SJSA1 (cell line): ENCODE measurements around the gene CDKN2AIPNL. TPM values are rescaled to one million over a fixed set of nuclear protein-coding genes. Genes with fewer than 3 reads are reported as not detected.
A peak's percentile ranks its signal among the peaks of the same experiment; 100 is the strongest.

Experiments used
- DNase-seq, 2 experiments: peaks; one replicate each; pipeline ENCODE4 v3.0.0-alpha.2; 2015 to 2020; ENCODE audit warnings: low spot score in 2 of 2, low read depth in 1 of 2
- H3K27ac ChIP-seq: fragments of 250-450 bp; sonication (Bioruptor Pico); 2 replicates; pipeline ENCODE4 v1.5.1; 2020; ENCODE audit warnings: mild to moderate bottlenecking, moderate library complexity
- H3K27me3 ChIP-seq: fragments of 250-450 bp; sonication (Bioruptor Pico); replicated peaks from 2 replicates; pipeline ENCODE4 v1.5.1; 2020; ENCODE audit warnings: mild to moderate bottlenecking, moderate library complexity
- H3K36me3 ChIP-seq: fragments of 250-450 bp; sonication (Bioruptor Pico); 2 replicates; pipeline ENCODE4 v1.5.1; 2020; ENCODE audit warnings: mild to moderate bottlenecking
- H3K4me1 ChIP-seq: fragments of 250-450 bp; sonication (Bioruptor Pico); replicated peaks from 2 replicates; pipeline ENCODE4 v1.6.1; 2021; ENCODE audit warnings: mild to moderate bottlenecking
- H3K4me3 ChIP-seq: fragments of 250-450 bp; sonication (Bioruptor Pico); 2 replicates; pipeline ENCODE4 v1.5.1; 2020; ENCODE audit warnings: mild to moderate bottlenecking
- H3K9me3 ChIP-seq: fragments of 250-450 bp; sonication (Bioruptor Pico); replicated peaks from 2 replicates; pipeline ENCODE4 v1.5.1; 2020; ENCODE audit warnings: mild to moderate bottlenecking
- total RNA-seq: library from RNA; depleted of rRNA; stranded (reverse); fragments of >200 nt; shearing (Covaris generic); gene quantifications from 2 replicates; pipeline ENCODE4 v1.2.3, GENCODE V29; 2014; rRNA removed

CDKN2AIPNL gene, protein sequence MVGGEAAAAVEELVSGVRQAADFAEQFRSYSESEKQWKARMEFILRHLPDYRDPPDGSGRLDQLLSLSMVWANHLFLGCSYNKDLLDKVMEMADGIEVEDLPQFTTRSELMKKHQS
- 65.1 and 106 TPM in 2 replicates for total RNA-seq

DNA sequence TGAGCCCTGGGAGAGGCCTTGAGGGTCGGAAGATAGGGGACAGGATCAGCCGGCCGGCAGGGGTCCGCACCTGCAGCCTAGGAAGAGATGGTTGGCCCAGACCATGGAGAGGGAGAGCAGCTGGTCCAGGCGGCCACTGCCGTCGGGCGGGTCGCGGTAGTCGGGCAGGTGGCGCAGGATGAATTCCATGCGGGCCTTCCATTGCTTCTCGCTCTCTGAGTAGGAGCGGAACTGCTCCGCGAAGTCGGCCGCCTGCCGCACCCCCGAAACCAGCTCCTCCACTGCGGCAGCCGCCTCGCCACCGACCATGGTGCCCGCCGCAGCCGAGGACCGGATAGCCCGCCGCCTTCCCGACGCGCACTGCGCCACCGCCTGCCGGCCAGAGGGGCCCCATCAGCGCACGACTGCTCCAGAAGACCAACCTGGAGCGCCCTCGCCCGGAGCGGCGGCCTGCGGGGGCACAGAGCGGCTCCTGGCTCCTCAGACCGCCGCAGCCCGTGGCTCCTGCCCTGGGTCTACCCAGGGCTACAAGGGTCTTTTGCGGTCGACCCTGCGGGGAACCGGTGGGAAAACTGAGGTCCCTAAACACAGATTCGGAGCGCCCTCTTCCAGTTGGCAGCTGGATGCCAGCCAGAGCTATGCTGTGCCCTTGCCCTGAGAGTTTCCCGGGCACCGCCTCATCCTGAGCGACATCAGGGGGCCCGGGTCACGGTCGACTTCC lies at the start of gene CDKN2AIPNL:
TSS of gene CDKN2AIPNL (minus strand) at position 336 of the 721 bp plus-strand sequence. CDS start at position 309, 27 bp downstream.
- no peaks in the 10 kb centered on the region for H3K9me3 ChIP-seq
- H3K36me3 ChIP-seq = peaks cover 21% of the 10 kb centered on the region
- DNase-seq = peak; percentile 87 to 94
- H3K27me3 ChIP-seq = no peaks in the 10 kb centered on the region
- H3K4me1 ChIP-seq = peaks cover 12% of the 10 kb centered on the region
- H3K27ac ChIP-seq = no peak within 1 kb of the TSS
- H3K4me3 ChIP-seq = peak within 1 kb of the TSS; percentile 72

DNA sequence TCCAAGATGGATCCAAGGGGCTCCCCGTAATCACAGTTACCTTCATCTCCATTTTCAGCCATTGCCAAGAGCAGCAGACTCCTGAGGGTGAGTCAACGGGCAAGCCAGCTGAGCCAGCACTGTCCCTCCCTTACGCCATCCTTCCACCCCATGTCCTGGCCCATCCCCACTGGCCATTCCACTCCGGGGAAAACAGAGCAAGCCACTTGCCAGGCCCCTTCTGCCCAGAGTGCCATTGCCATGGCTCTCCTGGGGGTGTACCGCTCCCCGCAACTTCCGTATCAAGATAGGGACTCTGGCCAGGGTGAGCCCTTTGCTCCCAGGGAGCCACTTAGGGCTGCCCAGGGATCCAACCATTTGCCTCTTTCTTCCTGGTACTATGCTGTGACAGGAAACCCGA lies 48.9 kb upstream of the CDKN2AIPNL start:
- no peak for DNase-seq
- Histone ChIP-seq H3K4me3 (no peak overlapping the region), H3K27me3 (no peaks in the 10 kb centered on the region), H3K9me3 (no peaks in the 10 kb centered on the region), H3K27ac (no peak overlapping the region), H3K4me1 (peaks cover 3% of the 10 kb centered on the region), H3K36me3 (no peaks in the 10 kb centered on the region)

DNA sequence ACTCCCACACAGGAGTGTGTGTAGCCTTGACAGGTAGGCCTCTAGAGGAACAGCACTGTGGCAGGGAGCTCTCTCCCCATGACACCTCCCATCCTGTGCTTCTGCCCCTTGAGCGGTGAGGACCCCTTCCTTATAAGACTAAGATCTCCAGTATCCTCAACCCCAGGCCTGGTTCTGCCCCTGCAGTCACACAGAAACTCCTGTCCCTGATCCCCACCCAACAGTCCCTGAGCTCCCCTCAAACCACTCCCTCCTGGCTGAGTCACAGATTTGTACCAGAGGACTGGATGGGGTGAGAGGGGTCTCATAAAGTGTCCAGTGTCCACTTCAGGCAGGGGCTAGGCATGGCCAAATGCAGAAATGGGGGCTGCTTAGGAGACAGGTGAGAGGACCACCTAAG lies 47.8 kb upstream of the CDKN2AIPNL start:
- H3K9me3 ChIP-seq = no peaks in the 10 kb centered on the region
- no peak overlapping the region for H3K4me3 ChIP-seq
- DNase-seq = no peak
- no peaks in the 10 kb centered on the region for H3K36me3 ChIP-seq
- H3K4me1 ChIP-seq = no peaks in the 10 kb centered on the region
- no peak overlapping the region for H3K27ac ChIP-seq
- H3K27me3 ChIP-seq = no peaks in the 10 kb centered on the region

DNA sequence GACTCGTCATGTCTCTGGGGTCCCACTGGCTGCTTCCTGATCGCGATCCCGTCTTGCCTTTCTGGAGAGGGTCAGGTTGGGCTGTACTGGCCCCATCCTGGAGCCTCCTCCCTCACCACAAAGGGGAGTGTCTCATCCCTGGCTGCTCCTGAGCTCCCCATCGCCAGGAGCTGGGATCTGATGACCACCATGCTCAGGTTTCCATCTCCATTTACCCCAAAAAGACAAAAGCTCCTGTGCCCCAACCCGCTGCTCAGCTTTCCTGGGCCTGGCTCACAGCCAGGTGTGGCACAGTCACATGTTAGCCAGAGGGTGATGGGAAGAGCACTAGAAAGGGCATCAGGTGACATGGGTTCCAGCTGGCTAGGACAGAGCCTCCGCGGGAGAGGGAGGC lies 47.3 kb upstream of the CDKN2AIPNL start:
- no peaks in the 10 kb centered on the region for H3K27me3 ChIP-seq
- no peak for DNase-seq
- no peaks in the 10 kb centered on the region for H3K4me1 ChIP-seq
- no peaks in the 10 kb centered on the region for H3K9me3 ChIP-seq
- no peak overlapping the region for H3K4me3 ChIP-seq
- no peaks in the 10 kb centered on the region for H3K36me3 ChIP-seq
- no peak overlapping the region for H3K27ac ChIP-seq

DNA sequence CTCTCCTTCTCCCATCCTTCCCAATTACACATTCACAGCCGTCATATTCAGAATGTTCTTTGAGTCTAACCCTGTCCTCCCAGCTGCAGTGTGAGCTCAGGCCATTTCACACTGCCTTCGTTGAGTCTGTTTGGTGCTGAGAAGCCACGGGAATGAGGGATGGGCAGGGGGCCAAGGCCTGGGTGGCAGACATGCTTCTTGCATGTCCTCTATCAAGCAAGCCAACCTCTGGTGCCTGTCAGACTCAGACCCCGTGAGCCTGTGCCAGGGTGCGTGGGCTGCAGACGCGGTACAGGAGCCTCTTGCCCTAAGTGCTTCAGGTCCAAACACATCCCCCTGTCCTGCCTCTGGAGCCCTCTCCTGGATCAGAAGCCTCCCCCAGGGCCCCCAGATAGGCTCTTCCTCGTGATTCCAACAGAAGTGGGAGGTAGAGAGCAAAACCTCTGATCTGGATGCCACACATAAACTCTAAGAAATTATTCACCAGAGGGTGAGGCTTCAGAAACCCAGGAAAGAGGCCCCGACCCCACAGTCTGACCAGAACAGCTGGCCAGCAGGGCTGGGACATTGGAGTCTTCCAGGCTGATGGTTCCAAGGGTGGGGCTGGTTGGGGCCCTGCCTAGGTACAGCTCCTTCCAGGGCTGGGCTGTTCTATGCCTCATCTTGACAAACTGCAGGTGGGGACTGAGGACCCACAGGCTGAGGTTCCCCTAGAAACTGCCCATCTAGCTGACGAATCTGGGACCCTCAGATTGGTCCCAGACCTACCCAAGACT lies 46.7 kb upstream of the CDKN2AIPNL start:
- H3K9me3 ChIP-seq = no peaks in the 10 kb centered on the region
- no peak overlapping the region for H3K27ac ChIP-seq
- peak in 1 of 2 experiments; percentile 51 for DNase-seq

DNA sequence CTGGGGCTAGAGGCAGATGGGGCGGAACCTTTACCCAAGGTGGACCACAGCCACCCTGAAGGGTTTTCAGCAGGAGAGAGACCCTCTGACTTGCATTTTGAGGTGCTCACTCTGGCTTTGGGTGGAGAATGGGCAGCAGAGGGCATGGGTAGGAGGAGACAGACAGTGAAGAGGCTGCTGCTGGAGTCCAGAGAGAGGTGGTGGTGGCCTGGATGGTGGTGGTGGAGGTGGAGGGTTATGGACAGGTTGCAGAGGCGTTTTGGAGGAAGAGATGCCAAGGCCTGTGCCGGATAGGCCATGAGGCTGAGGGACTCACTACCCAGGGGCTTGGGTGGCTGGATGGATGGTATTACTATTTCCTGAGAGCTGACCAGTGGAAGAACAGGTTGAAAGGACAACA lies 46.1 kb upstream of the CDKN2AIPNL start:
- DNase-seq = no peak
- no peaks in the 10 kb centered on the region for H3K4me1 ChIP-seq
- no peaks in the 10 kb centered on the region for H3K36me3 ChIP-seq
- no peaks in the 10 kb centered on the region for H3K9me3 ChIP-seq
- no peaks in the 10 kb centered on the region for H3K27me3 ChIP-seq
- no peak overlapping the region for H3K27ac ChIP-seq
- H3K4me3 ChIP-seq = no peak overlapping the region

More for the DNA sequence above, 46.7 kb upstream of the CDKN2AIPNL start:
- H3K36me3 ChIP-seq = no peaks in the 10 kb centered on the region
- H3K4me3 ChIP-seq = no peak overlapping the region
- no peaks in the 10 kb centered on the region for H3K4me1 ChIP-seq
- H3K27me3 ChIP-seq = no peaks in the 10 kb centered on the region

DNA sequence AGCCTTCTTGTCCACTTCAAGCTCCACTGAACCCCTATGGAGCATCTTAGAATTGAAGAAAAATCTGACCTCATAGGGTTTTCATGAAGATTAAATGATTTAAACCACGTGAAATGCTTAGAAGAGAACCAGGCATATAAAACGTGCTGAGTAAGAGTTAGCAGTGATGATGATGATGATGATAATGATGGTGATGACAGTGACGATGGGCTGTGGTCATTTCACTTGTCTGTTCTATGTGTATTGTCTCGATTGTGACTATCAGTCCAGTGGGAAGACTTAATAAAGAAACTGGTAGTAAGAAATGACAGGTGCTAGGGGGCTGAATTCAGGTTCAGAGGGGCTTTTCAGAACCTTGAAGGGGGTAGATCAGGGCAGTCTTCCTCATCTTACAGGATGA lies 45.1 kb upstream of the CDKN2AIPNL start:
- no peaks in the 10 kb centered on the region for H3K36me3 ChIP-seq
- H3K9me3 ChIP-seq = no peaks in the 10 kb centered on the region
- H3K27ac ChIP-seq = no peak overlapping the region
- H3K27me3 ChIP-seq = no peaks in the 10 kb centered on the region
- H3K4me1 ChIP-seq = peaks cover 6% of the 10 kb centered on the region
- H3K4me3 ChIP-seq = no peak overlapping the region
- DNase-seq = no peak

DNA sequence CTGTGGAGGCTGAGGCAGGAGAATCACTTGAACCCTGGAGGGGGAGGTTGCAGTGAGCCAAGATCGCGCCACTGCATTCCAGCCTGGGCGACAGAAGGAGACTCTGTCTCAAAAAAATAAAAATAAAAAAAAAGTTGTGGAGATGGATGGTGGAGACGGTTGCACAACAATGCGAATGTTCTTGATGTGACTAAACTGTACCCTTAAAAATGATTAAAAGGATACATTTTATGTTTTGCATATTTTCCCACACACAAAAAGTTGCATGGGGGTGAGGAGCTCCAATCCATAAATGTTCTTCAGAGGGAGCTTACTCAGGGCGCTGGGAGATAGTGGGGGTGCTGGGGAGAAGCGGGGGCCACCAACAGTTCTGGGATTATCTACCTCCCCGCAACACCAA lies 43.8 kb upstream of the CDKN2AIPNL start:
- no peaks in the 10 kb centered on the region for H3K27me3 ChIP-seq
- no peak overlapping the region for H3K27ac ChIP-seq
- H3K9me3 ChIP-seq = no peaks in the 10 kb centered on the region
- no peaks in the 10 kb centered on the region for H3K36me3 ChIP-seq
- DNase-seq = no peak
- H3K4me3 ChIP-seq = no peak overlapping the region
- H3K4me1 ChIP-seq = peaks cover 10% of the 10 kb centered on the region

DNA sequence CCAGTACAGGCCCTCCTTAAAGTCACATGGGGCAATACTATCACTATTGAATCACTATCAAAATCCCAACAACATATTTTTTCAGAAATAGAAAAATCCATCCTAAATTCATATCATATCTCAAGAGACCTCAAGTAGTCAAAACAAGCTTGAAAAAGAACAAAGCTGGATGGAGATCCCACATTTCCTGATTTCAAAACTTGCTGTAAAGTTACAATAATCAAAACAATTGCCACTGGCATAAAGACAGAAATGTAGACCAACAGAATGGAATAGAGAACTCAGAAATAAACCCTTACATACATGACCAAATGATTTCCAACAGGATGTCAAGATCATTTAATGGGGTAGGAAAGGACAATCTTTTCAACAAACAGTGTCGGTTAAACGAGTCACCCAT lies 41.3 kb upstream of the CDKN2AIPNL start:
- Histone ChIP-seq H3K27me3 (no peaks in the 10 kb centered on the region), H3K36me3 (no peaks in the 10 kb centered on the region), H3K27ac (no peak overlapping the region), H3K4me3 (no peak overlapping the region), H3K9me3 (no peaks in the 10 kb centered on the region), H3K4me1 (peaks cover 10% of the 10 kb centered on the region)
- no peak for DNase-seq

DNA sequence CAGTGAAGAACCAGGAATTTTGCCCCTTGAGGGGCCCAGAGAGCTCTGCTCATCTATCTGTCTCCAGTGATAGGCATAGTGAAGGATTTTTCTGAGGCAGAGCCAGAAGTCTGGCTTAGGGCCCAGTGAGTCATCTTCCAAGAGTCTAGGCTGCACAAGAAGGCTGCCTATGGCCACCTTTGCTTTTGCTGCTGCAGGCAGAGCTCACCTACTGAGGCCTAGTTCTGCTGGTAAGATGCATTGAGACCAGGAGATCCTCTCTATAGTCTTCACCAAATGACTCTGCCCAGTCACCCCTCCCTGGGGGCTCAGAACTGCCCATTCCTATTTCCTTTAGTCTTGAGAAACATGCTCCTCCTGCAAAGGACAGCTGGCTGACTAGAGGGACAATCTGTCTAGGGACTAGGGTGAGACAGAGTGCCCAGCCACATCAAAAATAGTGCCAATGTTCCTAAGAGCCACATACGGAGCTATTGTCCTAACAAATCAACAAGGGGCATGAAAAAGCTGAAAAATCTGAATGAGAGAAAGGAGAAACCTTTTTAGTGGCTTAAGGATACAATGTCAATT lies 40.3 kb upstream of the CDKN2AIPNL start:
- H3K36me3 ChIP-seq = no peaks in the 10 kb centered on the region
- no peak overlapping the region for H3K4me3 ChIP-seq
- no peaks in the 10 kb centered on the region for H3K27me3 ChIP-seq
- no peaks in the 10 kb centered on the region for H3K9me3 ChIP-seq
- peaks cover 10% of the 10 kb centered on the region for H3K4me1 ChIP-seq
- DNase-seq = peak; percentile 60 to 74
- no peak overlapping the region for H3K27ac ChIP-seq

DNA sequence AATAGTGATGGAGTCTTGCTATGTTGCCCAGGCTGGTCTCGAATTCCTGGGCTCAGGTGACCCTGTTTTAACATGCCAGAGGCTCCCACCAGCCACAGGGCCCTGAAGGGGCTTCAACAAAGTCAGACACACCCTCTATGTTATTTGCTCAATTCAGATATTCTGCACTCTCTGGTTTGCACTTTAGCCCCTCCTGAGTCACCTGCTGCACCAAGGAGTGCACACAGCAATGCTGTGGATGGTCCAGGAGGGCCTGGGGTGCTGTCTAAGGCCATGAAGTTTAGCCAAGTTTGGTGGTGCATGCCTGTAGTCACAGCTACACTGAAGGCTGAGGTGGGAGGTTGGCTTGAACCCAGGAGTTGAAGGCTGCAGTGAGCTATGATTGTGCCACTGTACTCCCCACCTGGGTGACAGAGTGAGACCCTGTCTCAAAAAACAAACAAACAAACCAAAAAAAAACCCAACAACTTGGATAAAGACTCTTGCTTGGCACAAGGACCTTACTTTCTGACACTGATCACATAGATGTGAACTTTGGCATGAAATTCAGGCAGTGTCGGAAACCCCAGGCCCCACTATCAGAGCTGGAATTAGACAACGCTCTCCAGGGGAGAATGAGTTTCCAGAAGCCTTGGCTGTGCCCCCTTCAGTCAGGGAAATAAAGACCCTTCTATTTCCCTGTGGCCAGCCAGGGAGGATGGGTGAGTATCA lies 39.7 kb upstream of the CDKN2AIPNL start:
- no peak for DNase-seq
- Histone ChIP-seq H3K36me3 (no peaks in the 10 kb centered on the region), H3K27me3 (no peaks in the 10 kb centered on the region), H3K9me3 (no peaks in the 10 kb centered on the region), H3K27ac (no peak overlapping the region), H3K4me1 (peaks cover 10% of the 10 kb centered on the region), H3K4me3 (no peak overlapping the region)

DNA sequence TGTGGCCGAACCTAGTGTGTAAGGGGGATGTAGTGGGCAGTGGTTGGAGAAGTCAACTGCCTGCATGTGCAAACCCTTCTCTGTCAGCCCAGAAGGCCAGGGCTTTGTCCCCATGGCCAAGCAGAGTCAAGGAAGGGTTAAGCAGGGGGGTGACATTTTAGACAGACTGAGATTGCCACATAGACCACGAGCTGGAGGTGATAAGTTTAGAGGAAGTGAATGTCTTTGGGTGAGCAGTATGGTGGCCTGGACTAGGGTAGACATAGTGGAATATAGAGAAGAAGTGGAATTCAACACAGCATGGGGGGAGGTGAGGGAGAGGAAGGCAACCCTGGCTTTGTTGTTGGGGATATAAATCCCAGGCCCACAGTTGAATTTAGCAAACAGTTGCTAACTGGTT lies 38.7 kb upstream of the CDKN2AIPNL start:
- H3K36me3 ChIP-seq = no peaks in the 10 kb centered on the region
- no peak overlapping the region for H3K27ac ChIP-seq
- no peaks in the 10 kb centered on the region for H3K27me3 ChIP-seq
- no peaks in the 10 kb centered on the region for H3K9me3 ChIP-seq
- DNase-seq = no peak
- H3K4me1 ChIP-seq = peaks cover 10% of the 10 kb centered on the region
- H3K4me3 ChIP-seq = no peak overlapping the region

DNA sequence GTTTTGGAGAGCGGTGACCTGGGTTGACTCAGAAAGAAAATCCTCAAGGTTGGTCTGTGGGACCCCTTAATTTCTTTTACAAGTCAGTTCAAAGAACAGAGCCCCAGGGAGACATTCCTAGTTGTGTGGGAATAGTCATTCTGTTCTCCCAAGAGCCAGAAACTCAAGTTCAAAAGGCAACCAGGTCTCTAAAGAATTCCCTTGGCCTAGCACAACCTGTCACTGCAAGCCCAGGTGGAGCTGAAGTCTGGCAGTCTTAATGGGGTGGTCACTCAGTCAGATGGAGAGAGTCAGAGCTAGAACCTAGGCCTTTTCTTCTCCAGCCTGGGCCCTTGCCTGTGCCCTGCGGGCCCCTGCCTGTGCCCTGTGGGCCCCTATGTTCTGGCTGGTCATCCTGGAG lies 37.5 kb upstream of the CDKN2AIPNL start:
- no peak overlapping the region for H3K4me3 ChIP-seq
- no peak for DNase-seq
- no peaks in the 10 kb centered on the region for H3K36me3 ChIP-seq
- no peaks in the 10 kb centered on the region for H3K9me3 ChIP-seq
- no peaks in the 10 kb centered on the region for H3K27me3 ChIP-seq
- no peak overlapping the region for H3K27ac ChIP-seq
- H3K4me1 ChIP-seq = peaks cover 13% of the 10 kb centered on the region
